GM10248 (cell line): ENCODE measurements around the gene ARHGEF1.

ENCODE experiments used
- CTCF ChIA-PET: fragments of 300-600 bp; sonication (Branson Sonifier 250); formaldehyde crosslinking; extraction: SDS; loops from one replicate; lab custom pipeline; 2021; ENCODE audit warnings: antibody characterized with exemption; lab: Yijun Ruan, JAX
- POLR2A ChIA-PET: fragments of 350-650 bp; sonication (Branson Sonifier 250); formaldehyde crosslinking; extraction: SDS; loops from one replicate; lab custom pipeline; 2020; ENCODE audit warnings: antibody characterized with exemption; lab: Yijun Ruan, JAX
- DNase-seq: peaks from one replicate; pipeline ENCODE4 v3.0.0; 2012; ENCODE audit errors: extremely low spot score
- CTCF ChIP-seq: IDR thresholded peaks from 2 replicates; pipeline ENCODE4 v1.5.1; 2012; ENCODE audit warnings: mild to moderate bottlenecking, low read depth; ENCODE audit errors: extremely low read depth, missing control alignments, control extremely low read depth

Gene ARHGEF1

DNA sequence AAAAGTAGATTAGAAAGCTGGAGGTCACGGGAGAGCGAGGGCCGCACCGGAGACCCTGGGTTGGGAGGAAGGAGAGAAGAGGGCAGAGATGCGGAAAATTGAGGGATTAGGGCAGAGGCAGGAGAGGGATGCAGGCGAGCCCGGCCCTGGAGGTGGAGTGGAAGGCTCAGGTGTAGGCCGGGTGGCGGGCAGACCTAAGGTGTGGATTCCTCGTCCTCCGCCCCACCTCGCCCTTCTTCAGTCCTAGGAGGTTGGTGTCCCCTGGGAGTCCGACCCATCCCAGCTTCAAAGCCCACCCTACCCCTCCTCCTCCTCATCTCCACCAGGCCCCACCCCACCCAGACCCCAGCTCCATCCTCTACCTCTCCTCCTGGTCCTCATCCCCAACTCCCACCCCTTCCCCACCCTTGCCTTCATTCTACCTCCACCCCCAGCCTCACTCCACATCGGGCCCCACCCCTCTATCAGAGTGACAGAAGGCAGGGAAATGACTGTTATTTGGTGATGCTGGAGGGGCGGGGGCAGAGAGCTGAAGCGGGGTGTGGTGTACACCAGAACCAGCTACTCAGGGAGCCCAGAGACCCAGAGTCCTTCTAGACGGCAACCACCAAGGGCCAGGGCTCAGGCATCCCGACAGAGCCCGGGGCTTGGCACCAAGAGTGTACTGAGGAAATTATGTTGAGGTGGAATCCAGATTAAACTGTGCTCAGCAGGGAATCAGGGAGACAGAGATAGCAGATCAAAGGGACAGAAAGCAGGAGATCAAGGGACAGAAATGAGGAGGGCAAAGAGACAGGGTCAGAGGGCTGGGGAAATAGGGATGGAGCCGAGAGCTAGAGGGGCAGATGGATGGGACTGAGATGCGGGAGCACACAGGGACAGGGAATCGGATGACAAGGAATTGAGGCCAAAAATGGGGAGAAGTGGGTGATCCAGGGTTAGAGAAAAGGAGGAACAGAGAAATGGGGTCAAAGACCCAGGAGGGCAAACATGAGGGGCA lies 38.9 kb downstream of the ARHGEF1 start:
- TF ChIP-seq CTCF: no peak
- ChIA-PET CTCF (interaction anchor here (1.5 kb wide), 1 partner anchor 15 kb away, joined by 4 read pairs; no protein-coding TSS in a partner anchor), POLR2A (interaction anchor here (0.6 to 0.9 kb wide), 2 partner anchors 51 to 53 kb away, joined by 3 read pairs; no protein-coding TSS in a partner anchor)
- DNase-seq: no peak

GRCh38 chr19:41922585-41922984 lies 39.6 kb downstream of the ARHGEF1 start:
- POLR2A ChIA-PET: interaction anchor here (0.6 kb wide), 1 partner anchor 53 kb away, joined by 3 read pairs; no protein-coding TSS in a partner anchor
- DNase-seq: no peak
- no peak for TF ChIP-seq CTCF
- CTCF ChIA-PET: interaction anchor here (1.5 kb wide), 1 partner anchor 14 kb away, joined by 4 read pairs; no protein-coding TSS in a partner anchor

- no peak for DNase-seq
- ChIA-PET POLR2A (no interaction called here), CTCF (interaction anchor here (1.5 kb wide), 1 partner anchor 13 kb away, joined by 4 read pairs; no protein-coding TSS in a partner anchor)
- TF ChIP-seq CTCF: no peak
These were observed 40.2 kb downstream of the ARHGEF1 start for GRCh38 chr19:41923045-41923788.

DNA sequence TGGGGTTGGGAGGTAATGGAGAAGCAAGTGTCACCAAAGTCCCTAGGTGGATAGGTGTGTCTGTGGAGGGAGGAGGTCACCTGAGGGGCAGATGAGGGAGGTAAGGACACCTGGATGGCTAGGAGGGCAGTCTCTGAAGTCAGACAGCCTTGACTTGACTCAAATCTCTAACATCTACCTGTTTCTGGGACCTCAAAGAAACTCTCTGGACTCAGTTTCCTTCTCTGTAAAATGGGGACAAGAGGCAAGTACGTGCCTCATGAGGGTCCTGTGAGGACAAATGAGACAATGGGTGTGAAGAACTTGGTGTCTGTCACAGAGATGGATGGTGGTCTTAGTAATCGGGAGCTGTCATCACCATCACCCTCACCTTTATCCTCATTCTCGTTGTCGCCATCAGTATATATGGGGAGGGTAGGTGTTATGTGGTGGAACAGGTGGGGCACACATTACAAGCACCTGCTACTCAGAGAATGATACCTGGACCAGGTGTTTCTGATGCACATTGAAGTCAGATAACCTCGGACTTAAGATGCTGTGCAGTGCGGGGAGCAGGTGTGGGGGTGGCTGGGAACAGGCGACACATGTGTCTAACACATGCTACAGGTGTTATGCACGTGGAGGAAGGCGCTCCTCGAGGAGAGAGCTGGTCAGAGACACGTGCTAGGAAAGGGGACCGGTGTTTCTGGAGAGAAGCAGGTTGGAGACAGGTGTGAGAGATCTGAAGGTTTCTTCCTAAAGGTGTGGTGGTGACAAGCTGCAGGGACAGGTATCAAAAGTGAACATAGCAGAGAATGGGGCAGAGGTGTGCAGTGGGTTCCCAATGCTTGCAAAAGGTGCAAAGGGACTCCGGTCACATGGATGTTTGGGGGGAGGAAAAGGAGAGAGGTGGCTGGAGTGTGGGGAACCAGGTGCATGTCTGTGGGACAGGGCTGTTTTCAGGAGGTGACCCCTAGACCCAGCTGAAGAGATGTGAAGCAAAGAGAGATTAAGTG lies 41.5 kb downstream of the ARHGEF1 start:
- ChIA-PET POLR2A (no interaction called here), CTCF (no interaction called here)
- no peak for DNase-seq
- TF ChIP-seq CTCF: no peak

GRCh38 chr19:41925208-41926003 lies 42.4 kb downstream of the ARHGEF1 start:
- POLR2A ChIA-PET: no interaction called here
- DNase-seq: no peak
- CTCF ChIA-PET: no interaction called here
- TF ChIP-seq CTCF: no peak
